Hematopoietic multipotent progenitor cell treated with erythropoietin and hydrocortisone succinate and interleukin-3 and kit ligand, for 6 days (in vitro differentiated cells): ENCODE results near the gene SLIT1.
"Not testable (repeated sequence)": the region's sequence is repeated elsewhere in the genome, so short reads cannot be mapped to it uniquely, and the experiment has no call there.

Experiments
- DNase-seq: peaks from one replicate; pipeline ENCODE4 v3.0.0-alpha.2; 2015

The SLIT1 gene

DNA sequence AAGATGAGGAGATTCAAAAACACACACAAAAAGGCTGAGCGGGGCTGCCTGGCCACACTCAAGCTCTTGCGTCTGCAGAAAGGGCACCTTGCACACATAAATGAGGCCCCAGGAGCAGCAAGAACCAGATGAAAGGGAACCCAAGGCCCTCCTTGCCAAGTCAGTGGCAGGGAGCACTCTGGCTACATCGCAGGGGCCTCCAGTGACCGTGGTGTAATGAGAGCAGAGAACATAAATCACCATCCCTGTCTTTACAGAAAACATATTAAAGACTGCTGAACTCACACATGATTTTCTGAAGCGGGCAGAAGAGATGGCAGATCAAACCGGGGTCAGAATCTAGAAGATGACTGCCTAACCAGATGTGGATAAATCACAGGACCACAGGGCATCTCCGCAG, 80.5 kb downstream of the SLIT1 start:
- DNase-seq, result no peak

DNA sequence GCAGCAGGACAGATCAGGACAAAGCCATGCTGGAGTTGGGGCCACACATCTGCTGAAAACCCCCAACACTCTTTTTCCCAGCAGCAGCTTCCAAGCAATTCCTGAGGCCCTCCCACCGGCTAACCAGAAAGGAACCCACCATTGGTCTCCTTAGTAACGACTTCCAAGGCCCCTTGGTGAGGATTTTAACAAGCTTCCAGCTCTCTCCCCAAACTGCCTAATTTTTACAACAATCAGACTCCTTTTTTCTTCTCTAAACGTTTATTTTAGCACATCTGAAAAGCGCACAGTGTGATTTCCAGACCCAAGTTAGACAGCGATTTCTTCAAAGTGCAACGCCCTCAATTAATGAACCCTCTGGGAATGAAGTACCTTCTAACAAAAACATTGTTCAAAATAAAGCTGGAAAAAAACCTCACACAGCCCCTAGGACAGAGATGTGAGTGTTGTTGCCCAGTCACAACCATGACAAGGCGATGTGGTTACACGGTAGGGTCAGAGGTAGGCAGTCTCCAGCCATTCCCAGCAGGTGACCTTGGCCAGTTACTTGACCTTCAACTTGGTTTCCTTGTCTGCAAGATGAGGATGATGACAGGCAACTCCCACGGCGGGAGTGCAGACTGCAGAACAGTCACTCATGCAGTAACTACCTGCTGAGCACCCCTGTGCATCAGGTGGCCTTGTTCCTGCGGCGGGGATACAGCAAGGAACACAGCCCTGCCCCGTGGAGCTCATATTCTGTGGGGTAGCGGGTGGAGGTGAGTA, 82.3 kb downstream of the SLIT1 start:
- no peak for DNase-seq

DNA sequence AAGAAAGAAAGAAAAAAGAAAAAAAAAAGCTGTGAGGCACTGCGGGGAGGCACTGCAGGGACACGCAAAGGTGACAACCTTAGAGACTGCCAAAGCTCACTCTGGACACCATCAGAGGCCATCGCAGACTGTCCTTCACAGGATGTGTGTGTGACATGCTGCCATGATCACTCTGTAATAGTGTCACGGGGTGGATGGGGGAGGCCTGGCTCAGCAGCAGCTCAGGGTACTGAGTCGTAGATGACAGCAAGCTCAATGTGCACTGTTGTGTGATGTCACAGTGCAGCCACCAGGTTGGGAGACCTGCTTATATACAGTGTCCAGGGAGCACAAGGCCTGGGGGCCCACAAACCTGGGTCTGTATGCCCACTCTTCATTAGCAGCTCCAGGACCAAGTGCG, 83.3 kb downstream of the SLIT1 start:
- no peak for DNase-seq

DNA sequence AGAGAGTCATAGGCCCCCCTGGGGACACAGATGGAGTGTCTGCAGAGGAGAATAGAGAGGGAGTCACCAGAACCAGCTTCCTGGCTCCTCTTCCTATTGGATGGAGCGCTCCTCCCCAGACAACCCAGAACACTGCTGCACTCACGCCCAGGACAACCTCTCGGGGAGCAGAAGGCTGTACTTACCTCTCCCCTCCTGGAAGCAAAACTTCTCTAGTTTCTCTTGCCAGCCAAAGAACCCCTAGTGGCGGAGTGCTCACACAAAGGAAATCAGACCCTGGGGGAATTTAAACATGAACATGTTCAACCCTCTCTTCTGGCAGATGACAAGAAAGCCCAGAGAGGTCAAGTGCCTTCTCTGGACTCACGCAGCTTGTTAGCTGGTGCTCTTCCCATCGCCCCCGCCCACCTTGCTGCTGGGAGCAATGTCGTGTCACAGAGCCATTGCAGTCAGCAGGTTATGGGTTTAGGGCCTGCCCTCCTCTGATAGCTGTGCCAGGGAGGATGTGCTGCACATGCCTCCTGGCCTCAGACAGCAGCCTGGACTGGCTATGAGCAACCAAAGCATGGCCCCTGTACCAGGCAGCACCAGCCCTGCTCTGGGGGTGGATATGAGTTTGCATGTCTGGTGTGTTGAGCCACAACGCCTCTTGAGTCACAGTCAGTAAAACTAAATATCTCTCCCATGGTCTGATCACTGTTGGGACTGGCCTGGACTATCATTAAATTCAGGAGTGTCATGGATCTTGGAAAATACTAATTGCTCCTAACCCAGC, 84.4 kb downstream of the SLIT1 start:
- peak; percentile 3 for DNase-seq

DNA sequence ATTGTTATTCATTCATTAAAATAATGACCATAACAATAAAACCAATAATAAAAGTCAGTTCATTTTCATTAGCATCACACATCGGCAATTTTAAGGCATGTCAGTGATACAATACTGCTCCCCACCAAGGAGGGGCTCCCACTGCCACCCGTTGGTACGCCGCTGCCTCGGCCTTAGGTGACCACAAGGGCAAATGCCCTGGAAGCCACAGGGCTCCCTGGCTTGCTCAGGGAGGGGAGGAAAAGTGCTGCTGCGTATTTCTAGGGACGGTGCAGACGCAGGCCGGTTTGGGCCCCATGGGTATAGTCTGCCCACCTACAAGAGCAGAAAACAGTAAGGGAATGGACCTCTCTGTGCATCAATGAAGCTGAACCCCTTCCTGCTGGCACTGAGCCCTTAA, 85.1 kb downstream of the SLIT1 start:
- DNase-seq, result no peak

DNA sequence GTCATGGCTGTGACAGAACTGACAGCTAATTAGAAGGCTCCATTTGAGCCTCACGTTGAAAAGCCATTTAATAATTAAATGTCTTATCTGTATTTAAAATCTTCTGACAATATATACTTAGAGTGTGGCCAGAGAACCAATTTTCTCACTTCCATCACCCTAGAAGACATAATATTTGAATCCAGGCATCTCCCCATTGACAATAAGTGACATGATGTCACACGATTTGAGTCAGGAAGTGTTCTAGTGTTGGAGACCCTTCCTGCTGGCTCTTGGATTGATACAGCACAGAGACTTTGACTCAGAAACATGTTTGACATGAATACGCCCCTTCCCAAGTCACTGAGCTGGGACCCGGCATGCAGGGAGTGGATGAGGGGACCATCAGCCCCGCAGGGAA, 85.9 kb downstream of the SLIT1 start:
- DNase-seq, result no peak

DNA sequence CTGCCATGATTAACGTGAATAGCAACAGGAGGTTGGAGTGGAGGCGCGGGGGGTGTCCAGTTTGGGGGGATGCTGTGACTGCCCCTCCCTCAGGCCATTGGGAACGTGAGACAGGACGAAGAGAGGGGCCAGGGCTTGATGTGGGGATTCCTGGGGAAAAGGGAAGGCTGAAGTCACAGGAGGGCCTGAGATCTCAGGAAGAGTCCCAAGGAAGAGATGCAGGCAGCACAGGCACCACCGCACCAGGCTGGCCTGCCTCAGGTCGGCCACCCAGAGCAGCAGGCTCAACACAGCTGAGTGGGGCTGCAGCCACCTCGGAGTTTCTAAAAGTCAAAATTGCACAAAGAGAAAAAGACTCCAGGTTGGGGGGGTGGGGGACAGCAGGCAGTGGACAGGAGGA, 86.7 kb downstream of the SLIT1 start:
- no peak for DNase-seq

DNA sequence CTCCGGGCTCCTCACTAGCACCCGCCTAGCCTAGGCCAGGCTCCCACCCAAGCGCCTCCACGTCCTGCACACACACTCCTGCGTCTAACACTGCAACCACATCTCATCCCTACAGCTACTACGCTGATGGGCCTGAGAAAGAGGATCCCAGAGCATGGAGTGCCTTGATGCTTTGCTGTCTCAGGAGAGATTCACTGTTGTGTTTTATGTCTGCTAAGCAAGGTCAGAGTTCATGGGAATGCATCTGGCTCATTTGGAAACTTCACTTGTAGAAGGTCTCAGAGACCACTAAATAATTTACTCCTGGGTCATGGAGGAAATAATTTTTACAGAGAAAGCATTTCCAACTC, 88.7 kb downstream of the SLIT1 start:
- no peak for DNase-seq

DNA sequence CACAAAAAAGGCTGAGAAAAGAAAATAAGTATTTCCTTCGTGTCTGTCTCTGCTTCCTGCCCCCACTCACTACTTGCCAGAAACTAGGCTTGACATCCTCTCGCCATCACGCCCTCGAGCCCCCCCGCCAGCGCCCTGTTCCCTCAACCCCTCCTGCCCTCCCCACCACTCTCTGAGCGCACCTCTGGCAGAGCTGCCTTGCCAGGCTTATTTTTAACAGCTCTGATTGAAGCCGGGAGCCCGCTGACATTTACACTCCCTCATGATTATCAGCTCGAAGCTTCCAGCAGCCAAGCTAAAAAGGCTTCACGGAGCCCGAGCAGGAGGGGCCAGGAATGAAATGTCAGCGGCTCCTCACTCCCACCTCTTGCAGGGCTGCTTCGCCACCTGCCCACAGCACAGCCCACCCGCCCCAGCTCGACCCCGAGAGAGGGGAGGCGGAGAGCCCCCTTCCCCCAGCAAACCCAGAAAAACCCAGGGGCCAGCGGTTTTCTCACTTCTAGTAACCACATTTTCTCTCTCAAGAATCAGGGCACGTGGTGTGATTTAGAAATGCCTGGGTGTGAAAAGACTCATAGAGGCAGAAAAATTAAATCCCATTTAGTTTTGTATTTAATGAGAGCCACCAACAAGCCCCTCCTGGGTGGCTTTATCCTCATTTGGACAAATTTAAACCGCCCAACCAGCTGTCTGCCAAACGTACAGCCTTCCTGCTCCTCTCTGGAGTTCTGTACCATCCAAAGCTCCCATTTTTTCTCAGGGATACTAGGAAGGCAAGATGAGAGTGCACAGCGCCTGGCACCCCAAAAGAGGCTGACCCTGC, 89.3 kb downstream of the SLIT1 start:
- DNase-seq, result no peak

DNA sequence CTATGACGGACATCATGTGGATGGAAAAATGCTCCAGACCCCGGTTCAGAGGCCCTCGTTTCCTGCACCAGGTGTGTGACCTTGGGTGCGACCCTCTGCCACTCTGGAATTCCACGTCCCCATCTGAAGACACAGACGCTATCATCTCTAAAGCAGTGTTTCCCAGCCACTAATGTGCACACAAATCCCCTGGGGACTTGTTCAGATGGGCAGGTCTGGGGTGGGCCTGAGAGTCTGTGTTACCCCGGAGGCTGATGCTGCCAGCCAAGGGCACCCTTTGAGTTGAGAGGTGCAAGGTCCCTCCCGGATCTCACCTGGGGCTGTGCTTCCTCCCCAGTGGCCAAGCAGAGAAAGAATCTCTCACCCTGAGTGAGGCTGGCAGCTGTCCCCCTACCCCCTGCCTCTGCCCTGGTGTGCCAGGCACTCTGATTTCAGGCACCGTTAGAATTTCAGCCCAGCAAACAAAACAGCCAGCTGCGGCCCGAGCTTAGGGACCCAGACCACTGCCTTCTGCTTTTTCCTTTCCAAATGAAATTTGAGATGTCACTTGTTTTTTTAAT, 90.0 kb downstream of the SLIT1 start:
- no peak for DNase-seq

DNA sequence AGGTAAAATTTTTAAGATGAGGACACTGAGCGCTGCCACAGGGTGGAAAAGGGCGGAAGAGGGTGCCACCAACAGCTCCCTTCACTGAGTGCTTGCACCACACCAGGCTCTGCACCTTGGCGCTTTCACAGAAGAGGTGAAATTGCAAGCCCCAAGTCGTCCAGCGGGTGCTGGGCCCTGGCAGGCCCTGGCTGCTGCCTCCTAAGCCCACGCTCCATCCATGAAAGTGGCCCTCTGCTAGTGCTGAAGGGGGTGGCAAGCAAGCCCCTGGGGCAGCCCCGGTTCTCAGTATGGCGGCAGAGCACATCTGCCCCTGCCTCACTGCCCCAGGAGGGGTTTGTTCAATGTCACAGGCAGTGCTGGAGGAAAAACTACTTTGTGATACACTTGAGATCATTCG, 95.1 kb downstream of the SLIT1 start:
- DNase-seq, result no peak

DNA sequence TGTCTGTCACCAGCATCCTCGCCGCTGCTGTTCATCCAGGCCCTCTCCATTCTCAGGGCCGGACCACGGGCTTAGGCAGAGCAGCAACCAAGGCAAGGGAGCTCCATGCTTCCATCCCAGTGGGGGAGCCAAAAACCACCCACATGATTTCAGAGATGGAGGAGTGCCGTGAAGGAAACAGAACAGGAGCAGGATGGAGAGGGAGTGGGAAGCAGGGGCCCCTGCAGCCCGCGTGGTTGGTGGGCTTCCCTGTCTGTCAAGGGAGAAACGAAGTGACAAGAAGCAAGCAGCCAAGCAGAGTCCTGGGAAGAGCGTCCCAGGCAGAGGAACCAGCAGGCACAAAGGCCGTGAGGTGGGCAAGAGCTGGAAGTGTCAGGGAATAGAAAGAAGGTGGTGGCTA, 95.7 kb downstream of the SLIT1 start:
- no peak for DNase-seq

DNA sequence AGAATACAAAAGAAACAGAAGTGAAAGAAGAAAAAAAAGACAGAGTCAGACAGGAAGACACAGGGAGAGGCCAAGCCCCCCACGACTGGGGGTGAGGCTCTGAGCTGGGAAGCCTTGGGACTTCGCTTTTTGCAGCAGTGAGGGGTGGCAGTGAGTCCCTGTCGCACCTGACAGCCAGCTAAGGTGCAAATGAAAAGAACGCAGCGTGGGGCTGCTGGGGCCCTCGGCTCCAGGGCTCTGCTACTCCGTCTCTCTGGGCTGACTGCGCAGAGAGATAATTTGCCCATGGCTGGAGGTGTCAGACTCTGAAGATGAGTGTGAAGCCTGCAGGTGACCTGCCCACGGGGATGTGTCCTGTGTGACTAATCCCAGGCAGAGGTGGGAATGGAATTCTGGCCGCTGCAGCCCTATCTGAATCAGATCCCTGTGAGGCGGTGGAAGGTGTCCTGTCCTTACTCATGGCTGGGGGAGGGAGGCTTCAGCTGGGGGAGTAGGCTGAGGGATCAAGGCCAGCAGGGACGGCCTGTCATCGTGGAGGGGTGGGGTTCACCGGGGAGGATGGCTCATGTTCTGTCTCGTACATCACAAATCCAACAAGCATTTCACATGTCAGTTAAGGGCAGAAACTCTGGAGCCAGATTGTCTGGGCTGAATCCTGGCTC, 96.4 kb downstream of the SLIT1 start:
- no peak for DNase-seq

DNA sequence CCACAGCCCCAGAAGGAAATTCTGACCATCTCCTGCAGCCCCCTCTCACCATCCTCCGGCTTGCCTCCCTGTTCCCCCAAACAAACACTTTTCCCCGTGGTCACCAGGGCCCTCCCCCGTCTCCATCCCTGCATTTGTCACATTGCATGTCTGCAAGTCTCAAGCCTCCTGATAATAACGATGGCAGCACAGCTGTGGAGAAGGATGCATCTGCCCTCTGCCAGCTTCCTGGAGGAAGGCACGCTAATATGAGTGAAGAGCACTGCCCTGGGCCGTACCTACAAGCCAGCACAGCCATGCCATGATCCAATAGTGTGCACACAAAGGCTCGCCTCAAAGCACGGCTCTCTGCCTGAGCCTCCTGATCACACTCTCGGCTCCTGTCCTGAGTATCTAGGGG, 98.5 kb downstream of the SLIT1 start:
- DNase-seq, result no peak

DNA sequence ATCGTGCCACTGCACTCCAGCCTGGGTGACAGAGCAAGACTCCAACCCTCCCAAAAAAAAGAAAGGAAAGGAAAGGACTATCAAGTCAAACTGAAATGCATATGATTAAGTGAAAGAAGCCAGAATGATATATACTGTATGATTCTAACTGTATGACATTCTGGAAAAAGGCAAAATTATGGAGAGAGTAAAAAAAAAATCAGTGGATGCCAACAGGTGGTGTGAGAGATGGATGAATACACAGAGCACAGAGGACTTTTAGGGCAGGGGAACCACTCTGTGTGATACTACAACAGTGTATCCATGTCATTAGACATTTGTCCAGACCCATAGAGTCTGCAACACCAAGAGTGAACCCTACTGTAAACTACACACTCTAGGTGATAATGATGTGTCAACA, 99.2 kb downstream of the SLIT1 start:
- no peak for DNase-seq

DNA sequence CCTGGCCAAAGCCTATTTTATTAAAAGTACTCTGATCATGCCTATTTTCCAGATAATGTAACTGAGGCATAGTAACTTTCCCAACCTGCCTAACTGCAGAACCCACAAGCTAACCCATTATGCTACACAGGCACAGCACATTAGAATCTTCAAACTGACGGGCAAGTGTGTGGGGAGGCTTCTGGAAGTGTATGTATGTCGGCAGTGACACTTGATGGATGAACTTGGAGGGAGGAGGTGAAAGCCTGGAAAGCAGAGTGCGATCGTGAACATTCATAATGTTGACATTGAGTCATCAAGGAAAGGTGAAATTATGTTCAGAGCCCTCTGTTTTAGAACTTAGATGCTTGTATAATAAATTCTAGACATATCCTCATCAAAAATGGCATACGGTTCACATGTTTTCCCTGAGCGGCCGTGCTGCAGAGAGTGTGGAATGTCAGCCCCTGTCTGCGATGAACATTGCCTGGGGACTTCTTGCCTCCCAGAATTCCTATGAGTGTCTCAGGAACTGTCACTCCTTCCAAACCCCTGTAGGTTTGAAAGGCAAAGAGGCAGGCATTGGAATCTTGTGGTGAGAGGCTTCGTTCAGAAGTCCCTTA, 102.4 kb downstream of the SLIT1 start:
- no peak for DNase-seq

DNA sequence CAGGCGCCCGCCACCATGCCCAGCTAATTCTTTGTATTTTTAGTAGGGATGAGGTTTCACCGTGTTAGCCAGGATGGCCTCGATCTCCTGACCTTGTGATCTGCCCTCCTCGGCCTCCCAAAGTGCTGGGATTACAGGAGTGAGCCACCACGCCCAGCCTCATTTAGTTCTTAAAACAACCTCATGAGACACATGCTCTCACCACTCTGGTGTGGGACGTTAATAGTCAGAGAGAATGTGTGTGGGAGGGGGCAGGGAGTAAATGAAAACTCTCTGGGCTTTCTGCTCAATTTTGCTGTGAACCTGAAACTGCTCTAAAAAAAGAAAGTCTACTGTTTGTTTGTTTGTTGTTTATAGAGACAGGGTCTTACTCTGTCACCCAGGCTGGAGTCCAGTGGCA, 103.2 kb downstream of the SLIT1 start:
- DNase-seq, result not testable (repeated sequence)

DNA sequence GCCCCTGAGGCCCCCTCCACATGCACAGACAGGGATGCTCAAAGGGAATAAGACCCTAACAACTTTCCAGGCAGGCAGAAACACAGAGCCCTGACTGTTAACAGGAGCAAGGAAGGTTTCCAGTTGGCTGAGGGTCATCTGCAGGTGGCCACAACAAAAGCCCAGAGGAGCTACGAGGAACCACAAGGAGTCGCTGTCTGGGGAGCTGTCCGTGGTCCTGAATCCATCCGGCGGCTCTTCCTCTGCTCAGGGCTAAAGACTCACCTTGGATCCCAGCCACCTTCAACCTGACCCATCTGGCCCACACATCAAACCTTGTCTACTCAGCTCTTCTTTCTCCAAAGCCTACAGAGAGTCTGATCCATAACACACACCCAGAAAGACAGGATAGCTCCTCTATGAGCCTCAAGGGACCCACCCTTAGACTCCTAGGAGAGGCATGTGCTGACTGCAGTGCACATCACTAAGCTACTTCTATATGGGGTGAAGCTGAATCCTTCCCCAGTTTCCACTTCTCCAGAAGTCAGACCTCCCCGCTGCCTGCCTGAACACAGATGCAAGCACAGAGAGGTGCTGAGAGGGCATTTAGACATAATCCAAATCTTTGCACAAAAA, 104.0 kb downstream of the SLIT1 start:
- peak; percentile 84 for DNase-seq

DNA sequence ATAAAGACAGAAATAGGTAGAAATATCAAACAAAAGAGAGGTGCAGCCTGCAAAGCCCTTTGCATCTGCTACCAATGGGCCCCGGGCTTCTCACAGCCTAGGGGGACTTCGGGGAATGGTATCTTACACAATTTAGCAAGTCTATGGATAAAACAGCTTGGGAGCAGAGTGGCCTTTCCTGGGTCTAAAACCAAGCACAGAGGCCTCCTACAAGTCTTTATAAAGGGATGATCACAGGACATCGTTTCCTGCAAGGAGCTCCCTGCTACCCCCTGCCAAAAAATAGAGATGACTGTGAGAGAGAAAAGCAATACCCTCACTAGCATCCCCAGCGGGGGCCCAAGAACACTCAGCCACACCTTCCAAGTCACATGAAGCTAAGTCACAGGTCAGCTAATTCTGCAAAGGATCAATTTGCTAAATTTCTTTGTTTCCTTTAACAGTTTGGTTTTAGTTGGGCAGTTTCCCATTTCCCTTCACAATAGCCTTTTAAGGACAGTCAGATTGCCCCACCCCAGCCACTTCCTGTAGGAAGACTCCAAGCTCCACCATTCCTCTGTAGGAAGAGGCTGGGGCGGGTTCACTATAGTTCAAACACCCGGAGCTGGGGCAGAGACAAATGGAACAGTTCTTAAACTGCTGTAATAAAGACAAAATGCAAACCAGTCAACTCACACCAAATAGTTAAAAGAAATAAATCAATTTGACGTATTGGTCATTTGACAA, 105.5 kb downstream of the SLIT1 start:
- no peak for DNase-seq

DNA sequence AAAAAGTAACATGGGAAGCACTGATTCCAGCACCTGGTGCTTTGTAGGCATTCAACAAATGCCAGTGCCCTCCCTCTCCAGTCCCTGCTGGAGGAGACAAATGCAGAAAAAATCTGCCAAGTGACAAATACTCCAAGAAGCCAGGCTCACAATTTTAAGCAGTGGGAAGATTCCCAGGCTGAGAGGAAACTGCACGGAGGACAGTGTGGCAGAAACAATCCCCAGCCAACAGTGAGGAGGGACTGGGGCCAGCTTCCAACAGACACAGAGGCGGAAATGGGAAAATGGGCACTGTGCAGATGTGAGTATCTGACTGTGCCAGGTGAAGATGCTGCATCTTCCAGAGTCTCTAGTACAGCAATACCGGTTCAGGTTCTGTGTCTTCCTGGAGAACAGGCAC, 106.3 kb downstream of the SLIT1 start:
- DNase-seq, result no peak

DNA sequence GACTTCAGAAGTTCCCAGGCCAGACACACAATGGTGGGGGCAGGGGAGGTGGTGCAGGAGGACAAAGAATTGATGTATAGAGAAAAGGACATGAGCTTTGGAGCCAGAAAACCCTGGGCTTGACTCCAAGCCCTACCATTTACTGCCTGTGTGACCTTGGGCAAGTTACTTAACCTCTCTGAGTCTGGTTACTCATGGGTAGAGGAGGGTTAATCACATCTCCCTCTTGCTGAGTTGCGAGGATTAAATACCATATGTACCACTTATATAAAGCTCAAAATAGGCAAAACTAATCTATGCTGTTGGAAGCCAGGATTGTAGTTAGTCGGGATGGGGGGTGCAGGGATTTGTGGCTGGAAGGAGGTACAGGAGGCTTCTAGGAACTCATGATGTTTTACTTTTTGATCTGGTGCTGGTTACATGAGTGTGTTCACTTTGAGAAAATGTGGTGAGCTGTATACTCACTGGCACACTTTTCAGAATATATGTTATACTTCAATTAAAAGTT, 106.8 kb downstream of the SLIT1 start:
- DNase-seq, result no peak
